NOMO-1 (cell line): ENCODE results near the gene LOXHD1.

Experiments
- DNase-seq, 2 experiments: peaks; one replicate each; lab custom pipeline; 2025; ENCODE audit not compliant: unreplicated experiment in 2 of 2; lab: John Stamatoyannopoulos, UW

LOXHD1 gene

GRCh38 chr18:46427216-46427995, 229.6 kb downstream of the LOXHD1 start:
- no peak for DNase-seq
